H1 (cell line): ENCODE results near the gene NAGS. TPM values are rescaled to one million over a fixed set of nuclear protein-coding genes. Genes with fewer than 3 reads are reported as not detected.

Experiments used
- CEBPB ChIP-seq: IDR thresholded peaks from 2 replicates; pipeline ENCODE4 v1.6.1; 2012; ENCODE audit warnings: low read depth, low read length
- FOSL1 ChIP-seq: IDR thresholded peaks from 2 replicates; pipeline ENCODE4 v1.6.1; 2011; ENCODE audit warnings: mild to moderate bottlenecking, low read depth, low read length, moderate library complexity; ENCODE audit not compliant: insufficient read depth
- ZNF274 ChIP-seq: IDR thresholded peaks from 2 replicates; pipeline ENCODE4 v1.7.0; 2012; ENCODE audit warnings: low read length, borderline replicate concordance; ENCODE audit errors: extremely low read depth
- polyA plus RNA-seq, 7 experiments: library from polyadenylated mRNA; depleted of rRNA in 3 of 7; stranded (reverse) in 5 of 7; unstranded in 2 of 7; fragments of >200 nt in 5 of 7; fragments of 200-250 nt in 2 of 7; gene quantifications; 1 replicate in 5 of 7; 2 replicates in 1 of 7; 4 replicates in 1 of 7; pipeline versions ENCODE4 v1.2.1 to v1.2.3, GENCODE V29; 2011 to 2013; ENCODE audit warnings: missing spikeins in 2 of 7, mixed read lengths in 2 of 7
- total RNA-seq: library from RNA; stranded (reverse); fragmentation: NEBNext Ultra II Directional; extraction: Animal tissue kit (Norgen Biotek cat#: 25700); gene quantifications from 2 replicates; pipeline ENCODE4 v1.2.1, GENCODE V29; 2021
- TF ChIP-seq, protein P1 (sequence below): IDR thresholded peaks from 2 replicates; pipeline ENCODE4 v1.6.1; 2011; ENCODE audit warnings: low read depth, mild to moderate bottlenecking, low read length; ENCODE audit not compliant: insufficient read depth

Gene NAGS
- total and polyA plus RNA-seq, 2 of the 8 experiments (the other 6 are each of a cell fraction or from before 2014, with no cell fraction given): 4.0 to 5.1 TPM

DNA sequence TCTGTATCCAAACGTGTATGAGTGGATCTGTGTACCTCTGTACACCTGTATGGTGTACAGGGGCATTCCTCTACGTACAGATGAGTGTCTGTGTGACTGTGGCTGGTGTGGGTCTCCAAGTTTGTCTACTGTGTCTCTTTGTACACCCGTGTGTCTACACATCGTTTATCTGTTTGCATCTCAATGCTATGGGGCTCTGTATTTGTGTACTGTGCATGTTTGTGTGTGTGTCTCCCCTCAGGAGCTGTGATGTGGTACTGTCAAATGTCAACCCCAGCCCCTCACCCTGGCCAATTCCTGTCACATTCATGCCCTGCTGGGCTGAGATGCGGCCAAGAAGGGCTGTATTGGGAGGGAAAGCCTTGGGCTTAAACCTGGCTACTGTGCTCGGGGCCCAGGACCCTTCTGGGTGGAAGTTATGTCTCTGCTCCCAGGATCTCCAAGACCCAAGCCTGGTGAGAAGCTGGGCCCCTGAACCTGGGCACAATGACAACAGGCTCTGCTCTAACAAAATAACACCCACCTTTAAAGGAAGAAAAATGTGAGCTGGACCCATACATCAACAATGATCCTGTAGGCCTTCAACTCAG lies 3.5 kb upstream of the NAGS start (continued):
- no peak for TF ChIP-seq ZNF274
- no peak for TF ChIP-seq FOSL1
- TF ChIP-seq CEBPB: no peak
- TF ChIP-seq, protein P1, sequence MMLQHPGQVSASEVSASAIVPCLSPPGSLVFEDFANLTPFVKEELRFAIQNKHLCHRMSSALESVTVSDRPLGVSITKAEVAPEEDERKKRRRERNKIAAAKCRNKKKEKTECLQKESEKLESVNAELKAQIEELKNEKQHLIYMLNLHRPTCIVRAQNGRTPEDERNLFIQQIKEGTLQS: no peak
